GM04504 (cell line): ENCODE measurements around the gene PTPN3.
A peak's percentile ranks its signal among the peaks of the same experiment; 100 is the strongest.
"Not testable (repeated sequence)": the region's sequence is repeated elsewhere in the genome, so short reads cannot be mapped to it uniquely, and the experiment has no call there.

Experiments used
- DNase-seq: peaks from one replicate; pipeline ENCODE4 v3.0.0-alpha.2; 2012; ENCODE audit warnings: low read depth

The PTPN3 gene

GRCh38 chr9:109498195-109499092, at the start of gene PTPN3:
Gene PTPN3 (minus strand): TSS chr9:109498307. CDS start chr9:109463434, 34,873 bp downstream.
- DNase-seq, result no peak

GRCh38 chr9:109544954-109545353, 46.8 kb upstream of the PTPN3 start:
- DNase-seq, result not testable (repeated sequence)

GRCh38 chr9:109542922-109543321, 44.8 kb upstream of the PTPN3 start:
- DNase-seq, result no peak

- DNase-seq, result no peak
These were observed 40.2 kb upstream of the PTPN3 start for GRCh38 chr9:109538346-109538745.

GRCh38 chr9:109537288-109537687, 39.2 kb upstream of the PTPN3 start:
- DNase-seq, result no peak

GRCh38 chr9:109536859-109537258, 38.8 kb upstream of the PTPN3 start:
- no peak for DNase-seq

- no peak for DNase-seq
These were observed 37.3 kb upstream of the PTPN3 start for GRCh38 chr9:109535365-109535764.

GRCh38 chr9:109534151-109534550, 36.0 kb upstream of the PTPN3 start:
- no peak for DNase-seq

GRCh38 chr9:109532652-109533051, 34.5 kb upstream of the PTPN3 start:
- not testable (repeated sequence) for DNase-seq

GRCh38 chr9:109522106-109522505, 24.0 kb upstream of the PTPN3 start:
- DNase-seq, result no peak

GRCh38 chr9:109520475-109521132, 22.5 kb upstream of the PTPN3 start:
- peak; percentile 26 for DNase-seq

- no peak for DNase-seq
These were observed 21.3 kb upstream of the PTPN3 start for GRCh38 chr9:109519366-109519765.

GRCh38 chr9:109518621-109519335, 20.7 kb upstream of the PTPN3 start:
- DNase-seq, result no peak

GRCh38 chr9:109517901-109518377, 19.8 kb upstream of the PTPN3 start:
- no peak for DNase-seq

- no peak for DNase-seq
These were observed 15.8 kb upstream of the PTPN3 start for GRCh38 chr9:109513871-109514270.

- DNase-seq, result no peak
These were observed 14.2 kb upstream of the PTPN3 start for GRCh38 chr9:109512170-109512756.

- DNase-seq, result no peak
These were observed 12.4 kb upstream of the PTPN3 start for GRCh38 chr9:109510506-109510905.

- not testable (repeated sequence) for DNase-seq
These were observed 11.9 kb upstream of the PTPN3 start for GRCh38 chr9:109510042-109510441.

- no peak for DNase-seq
These were observed 11.5 kb upstream of the PTPN3 start for GRCh38 chr9:109509611-109510010.

GRCh38 chr9:109507421-109507838, 9.3 kb upstream of the PTPN3 start:
- DNase-seq, result peak; percentile 17

- DNase-seq, result no peak
These were observed 8.1 kb upstream of the PTPN3 start for GRCh38 chr9:109506097-109506712.

- DNase-seq, result no peak
These were observed 6.6 kb upstream of the PTPN3 start for GRCh38 chr9:109504689-109505088.
